CD14-positive monocyte (primary cell): ENCODE results near the gene ATF6. TPM values are rescaled to one million over a fixed set of nuclear protein-coding genes. Genes with fewer than 3 reads are reported as not detected.

ENCODE experiments used
- DNase-seq, 3 donors: peaks; one replicate each; pipeline ENCODE4 v3.0.0-alpha.2; 2011 to 2022
- H2AFZ ChIP-seq: 2 replicates; pipeline ENCODE4 v1.6.0; 2012; ENCODE audit warnings: mild to moderate bottlenecking, low read depth, low read length, inconsistent platforms; ENCODE audit not compliant: insufficient read depth, poor library complexity, severe bottlenecking
- H3K27ac ChIP-seq, 2 donors: 1 replicate in 1 of 2; 2 replicates in 1 of 2; pipeline ENCODE4 v1.5.1; 2012 to 2013; ENCODE audit warnings: low read length in 2 of 2, control low read depth in 1 of 2, inconsistent platforms in 1 of 2, low read depth in 1 of 2, mild to moderate bottlenecking in 1 of 2
- H3K27me3 ChIP-seq, 2 donors: one replicate each; pipeline versions ENCODE4 v1.6.0 to v1.6.1; 2011 to 2013; ENCODE audit warnings: low read length in 2 of 2; ENCODE audit not compliant: control insufficient read depth in 2 of 2, insufficient read depth in 2 of 2
- H3K36me3 ChIP-seq, 2 donors: replicated peaks in 1 of 2; 1 replicate in 1 of 2; 2 replicates in 1 of 2; pipeline versions ENCODE4 v1.5.1 to v1.6.1; 2012 to 2013; ENCODE audit warnings: low read length in 2 of 2, control low read depth in 1 of 2, inconsistent platforms in 1 of 2, mild to moderate bottlenecking in 1 of 2; ENCODE audit not compliant: insufficient read depth in 2 of 2, control insufficient read depth in 1 of 2
- H3K4me1 ChIP-seq, 2 donors: 1 replicate in 1 of 2; 2 replicates in 1 of 2; pipeline versions ENCODE4 v1.5.1 to v1.6.1; 2012 to 2013; ENCODE audit warnings: low read length in 2 of 2, control low read depth in 1 of 2, inconsistent platforms in 1 of 2, mild to moderate bottlenecking in 1 of 2, moderate library complexity in 1 of 2; ENCODE audit not compliant: insufficient read depth in 2 of 2, control insufficient read depth in 1 of 2
- H3K4me2 ChIP-seq: replicated peaks from 2 replicates; pipeline ENCODE3; 2012; ENCODE audit warnings: low read length, moderate library complexity, mild to moderate bottlenecking; ENCODE audit not compliant: poor library complexity, severe bottlenecking; ENCODE audit errors: extremely low read depth
- H3K4me3 ChIP-seq, 3 experiments: fragments of 200-600 bp in 1 of 3; sonication (generic) in 1 of 3; replicated peaks in 1 of 3; 1 replicate in 2 of 3; 2 replicates in 1 of 3; pipeline ENCODE4 v1.5.1; 2011 to 2013; ENCODE audit warnings: low read length in 3 of 3, mild to moderate bottlenecking in 3 of 3, control low read depth in 2 of 3, low read depth in 2 of 3, inconsistent platforms in 1 of 3, moderate library complexity in 1 of 3
- H3K79me2 ChIP-seq: 2 replicates; pipeline ENCODE4 v1.6.0; 2012; ENCODE audit warnings: mild to moderate bottlenecking, control low read depth, inconsistent platforms, low read length, moderate library complexity; ENCODE audit not compliant: insufficient read depth
- H3K9ac ChIP-seq: 2 replicates; pipeline ENCODE4 v1.6.0; 2017; ENCODE audit warnings: low read length, mild to moderate bottlenecking; ENCODE audit not compliant: insufficient read depth, poor library complexity, severe bottlenecking
- H3K9me3 ChIP-seq, 2 donors: replicated peaks in 1 of 2; 1 replicate in 1 of 2; 2 replicates in 1 of 2; pipeline versions ENCODE4 v1.5.1 to v1.6.1; 2012 to 2013; ENCODE audit warnings: low read length in 2 of 2, control low read depth in 1 of 2; ENCODE audit not compliant: control insufficient read depth in 1 of 2, insufficient read depth in 1 of 2
- H4K20me1 ChIP-seq: 2 replicates; pipeline ENCODE4 v1.6.0; 2012; ENCODE audit warnings: mild to moderate bottlenecking, low read length, control low read depth, moderate library complexity; ENCODE audit not compliant: insufficient read depth
- H3K27ac Mint-ChIP-seq, 7 donors: one replicate each; pipeline ENCODE4 v1.8.0; 2020; ENCODE audit warnings: mild to moderate bottlenecking in 7 of 7, mixed read lengths in 7 of 7, moderate library complexity in 6 of 7, inconsistent platforms in 2 of 7
- H3K27me3 Mint-ChIP-seq, 3 donors: one replicate each; pipeline ENCODE4 v1.8.0; 2021 to 2022; ENCODE audit warnings: low read depth in 3 of 3, mild to moderate bottlenecking in 3 of 3, mixed read lengths in 3 of 3, moderate library complexity in 3 of 3, inconsistent platforms in 1 of 3
- H3K36me3 Mint-ChIP-seq, 2 donors: one replicate each; pipeline ENCODE4 v1.8.0; 2020; ENCODE audit warnings: mixed read lengths in 2 of 2, inconsistent platforms in 1 of 2, mild to moderate bottlenecking in 1 of 2
- H3K4me1 Mint-ChIP-seq: one replicate; pipeline ENCODE4 v1.8.0; 2020; ENCODE audit warnings: mild to moderate bottlenecking, mixed read lengths
- H3K4me3 Mint-ChIP-seq, 2 donors: one replicate each; pipeline ENCODE4 v1.8.0; 2020; ENCODE audit warnings: mild to moderate bottlenecking in 2 of 2, mixed read lengths in 2 of 2, moderate library complexity in 1 of 2
- H3K9me3 Mint-ChIP-seq, 7 donors: one replicate each; pipeline ENCODE4 v1.8.0; 2020 to 2022; ENCODE audit warnings: mixed read lengths in 7 of 7, mild to moderate bottlenecking in 6 of 7, moderate library complexity in 6 of 7, inconsistent platforms in 2 of 7
- WGBS: methylation state at CpG from one replicate; pipeline ENCODE4 v1.1.5; 2013; ENCODE audit warnings: missing lambda C conversion rate; ENCODE audit not compliant: insufficient coverage; 5-methylcytosine and 5-hydroxymethylcytosine counted together
- intact Hi-C, 2 donors: fragments of 100-400 bp; cut with micrococcal nuclease; formaldehyde crosslinking; loops; one replicate each; pipeline versions ENCODE4 v1.15.0 to v1.15.1; 2023
- polyA plus RNA-seq, 3 donors: library from polyadenylated mRNA; depleted of rRNA in 1 of 3; unstranded in 2 of 3; stranded (reverse) in 1 of 3; fragments of 300-500 nt in 2 of 3; fragments of >200 nt in 1 of 3; fragmentation: Illumina TruSeq in 2 of 3; gene quantifications; 1 replicate in 2 of 3; 2 replicates in 1 of 3; pipeline ENCODE4 v1.2.3, GENCODE V29; 2012 to 2021
- TF ChIP-seq, protein P1 (sequence below): fragments of 200-600 bp; IDR thresholded peaks from one replicate; pipeline ENCODE4 v1.8.0; 2022; ENCODE audit warnings: antibody characterized with exemption, mild to moderate bottlenecking

The ATF6 gene
- polyA plus RNA-seq, 3 donors: 13.4 to 25.6 (median 22.2) TPM

DNA sequence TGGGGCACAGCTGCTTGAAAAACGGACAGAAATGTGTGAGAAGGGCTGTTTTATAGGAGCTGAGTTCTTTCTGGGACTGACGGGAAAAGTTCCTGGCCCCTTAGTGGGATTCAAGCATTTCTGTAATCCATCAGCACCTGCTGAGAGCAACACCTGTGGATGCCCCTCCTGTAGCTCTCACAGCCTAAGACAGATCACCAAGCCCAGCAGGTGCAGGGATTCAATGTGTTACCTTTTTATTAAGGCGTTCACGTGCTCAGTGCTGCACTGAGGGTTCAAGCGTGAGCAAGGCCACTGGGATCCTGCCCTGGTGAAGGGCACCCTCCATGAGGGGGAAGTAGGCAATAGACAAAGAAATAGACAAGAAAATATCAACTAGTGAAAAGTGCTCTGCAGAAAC lies 242.7 kb downstream of the ATF6 start:
- H3K4me1 ChIP-seq: peaks cover 9 to 21% of the 10 kb centered on the region in 2 donors
- no peak overlapping the region for H3K4me3 Mint-ChIP-seq
- H3K36me3 ChIP-seq: no peaks in the 10 kb centered on the region
- no peak overlapping the region for H3K9ac ChIP-seq
- H3K4me1 Mint-ChIP-seq: peaks cover 20% of the 10 kb centered on the region
- no peak overlapping the region for H3K4me3 ChIP-seq
- no peak for DNase-seq
- H2AFZ ChIP-seq: no peak overlapping the region
- TF ChIP-seq, protein P1, sequence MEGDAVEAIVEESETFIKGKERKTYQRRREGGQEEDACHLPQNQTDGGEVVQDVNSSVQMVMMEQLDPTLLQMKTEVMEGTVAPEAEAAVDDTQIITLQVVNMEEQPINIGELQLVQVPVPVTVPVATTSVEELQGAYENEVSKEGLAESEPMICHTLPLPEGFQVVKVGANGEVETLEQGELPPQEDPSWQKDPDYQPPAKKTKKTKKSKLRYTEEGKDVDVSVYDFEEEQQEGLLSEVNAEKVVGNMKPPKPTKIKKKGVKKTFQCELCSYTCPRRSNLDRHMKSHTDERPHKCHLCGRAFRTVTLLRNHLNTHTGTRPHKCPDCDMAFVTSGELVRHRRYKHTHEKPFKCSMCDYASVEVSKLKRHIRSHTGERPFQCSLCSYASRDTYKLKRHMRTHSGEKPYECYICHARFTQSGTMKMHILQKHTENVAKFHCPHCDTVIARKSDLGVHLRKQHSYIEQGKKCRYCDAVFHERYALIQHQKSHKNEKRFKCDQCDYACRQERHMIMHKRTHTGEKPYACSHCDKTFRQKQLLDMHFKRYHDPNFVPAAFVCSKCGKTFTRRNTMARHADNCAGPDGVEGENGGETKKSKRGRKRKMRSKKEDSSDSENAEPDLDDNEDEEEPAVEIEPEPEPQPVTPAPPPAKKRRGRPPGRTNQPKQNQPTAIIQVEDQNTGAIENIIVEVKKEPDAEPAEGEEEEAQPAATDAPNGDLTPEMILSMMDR: no peak
- intact Hi-C loops: loop anchor here in 1 of 2 donors (5.0 kb wide), 1 partner anchor 39 kb away; no protein-coding TSS in a partner anchor
- no peak overlapping the region for H3K27ac Mint-ChIP-seq
- no peak overlapping the region for H3K4me2 ChIP-seq
- no peaks in the 10 kb centered on the region for H3K79me2 ChIP-seq
- no peak overlapping the region for H3K27ac ChIP-seq
- no peaks in the 10 kb centered on the region for H3K9me3 ChIP-seq
- no peaks in the 10 kb centered on the region for H3K27me3 ChIP-seq
- no peaks in the 10 kb centered on the region for H3K36me3 Mint-ChIP-seq
- 89% methylated on average over 3 of the region's 5 CpGs for WGBS
- H3K9me3 Mint-ChIP-seq: peaks cover 0 to 5% (median 0%) of the 10 kb centered on the region in 7 donors
- H4K20me1 ChIP-seq: no peaks in the 10 kb centered on the region
- H3K27me3 Mint-ChIP-seq: peaks cover 0 to 5% (median 1%) of the 10 kb centered on the region in 3 donors

DNA sequence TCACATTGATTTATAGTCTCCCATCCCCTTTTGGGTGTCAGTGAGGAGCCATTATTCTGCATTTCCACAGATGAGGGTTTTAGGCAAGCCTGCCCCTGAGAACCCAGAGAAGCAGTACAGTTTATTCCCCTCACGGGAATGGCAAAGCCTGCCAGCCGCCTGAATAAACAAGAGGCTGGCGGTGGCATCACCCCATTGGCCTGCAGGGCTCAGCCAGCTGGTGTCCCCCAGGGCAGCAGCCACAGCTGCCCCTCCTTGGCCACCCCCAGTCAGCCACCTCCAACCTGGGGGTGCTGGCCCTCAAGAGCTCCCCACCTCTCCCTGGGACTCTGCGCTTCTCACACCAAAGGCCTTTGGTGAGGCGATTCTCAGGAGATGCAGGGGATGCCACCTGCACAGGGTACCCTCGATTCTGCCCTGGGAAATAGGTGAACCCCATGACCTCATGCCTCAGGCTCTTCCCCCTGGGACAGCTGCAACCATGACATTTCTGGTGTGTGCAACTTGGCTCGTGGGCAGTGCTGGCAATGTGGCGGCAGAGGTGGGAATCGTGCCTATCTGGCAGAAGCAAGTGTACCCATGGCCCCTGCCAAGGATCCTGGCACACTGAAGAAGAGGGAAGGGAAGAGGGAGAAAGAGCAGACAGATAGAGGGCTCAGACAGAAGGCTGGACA lies 243.5 kb downstream of the ATF6 start:
- WGBS: 91% methylated on average over 9 of the region's 9 CpGs
- H4K20me1 ChIP-seq: no peaks in the 10 kb centered on the region
- Mint-ChIP-seq H3K27me3 (peaks cover 0 to 5% (median 1%) of the 10 kb centered on the region in 3 donors), H3K4me3 (no peak overlapping the region), H3K27ac (no peak overlapping the region), H3K9me3 (peaks cover 0 to 5% (median 0%) of the 10 kb centered on the region in 7 donors), H3K36me3 (no peaks in the 10 kb centered on the region), H3K4me1 (peaks cover 11% of the 10 kb centered on the region)
- TF ChIP-seq, protein P1: no peak
- H3K9ac ChIP-seq: no peak overlapping the region
- intact Hi-C loops: loop anchor here in 1 of 2 donors (5.0 kb wide), 1 partner anchor 38 kb away; no protein-coding TSS in a partner anchor
- H3K27me3 ChIP-seq: no peaks in the 10 kb centered on the region
- H3K4me2 ChIP-seq: no peak overlapping the region
- H3K9me3 ChIP-seq: no peaks in the 10 kb centered on the region
- peaks cover under 1 to 12% of the 10 kb centered on the region in 2 donors for H3K4me1 ChIP-seq
- H2AFZ ChIP-seq: no peak overlapping the region
- H3K4me3 ChIP-seq: no peak overlapping the region
- H3K79me2 ChIP-seq: no peaks in the 10 kb centered on the region
- DNase-seq: no peak
- no peaks in the 10 kb centered on the region for H3K36me3 ChIP-seq
- no peak overlapping the region for H3K27ac ChIP-seq
